HepG2 (cell line): ENCODE results near the gene STEAP2. TPM values are rescaled to one million over a fixed set of nuclear protein-coding genes. Genes with fewer than 3 reads are reported as not detected.
A peak's percentile ranks its signal among the peaks of the same experiment; 100 is the strongest.

Source experiments
- AKNA ChIP-seq: sonication (generic); formaldehyde crosslinking; IDR thresholded peaks from 2 replicates; pipeline ENCODE4 v1.4.0; 2020; ENCODE audit warnings: missing genetic modification reagents, borderline replicate concordance
- GFI1 ChIP-seq: sonication (generic); formaldehyde crosslinking; IDR thresholded peaks from 2 replicates; pipeline ENCODE4 v1.5.0; 2020; ENCODE audit warnings: missing genetic modification reagents, mild to moderate bottlenecking, borderline replicate concordance
- KAT8 ChIP-seq: IDR thresholded peaks from 2 replicates; pipeline ENCODE4 v1.6.1; 2016; ENCODE audit warnings: missing genetic modification reagents, missing compliant biosample characterization
- PHB2 ChIP-seq: fragments of 450-650 bp; IDR thresholded peaks from 2 replicates; pipeline ENCODE4 v1.6.1; 2018; ENCODE audit not compliant: partially characterized antibody
- POGK ChIP-seq: sonication (generic); formaldehyde crosslinking; conservative IDR thresholded peaks from 2 replicates; pipeline ENCODE4 v1.8.0; 2022; ENCODE audit warnings: mild to moderate bottlenecking, moderate library complexity, missing genetic modification reagents
- PRPF4 ChIP-seq: fragments of 200-400 bp; formaldehyde crosslinking; IDR thresholded peaks from 2 replicates; pipeline ENCODE4 v1.6.1; 2016; ENCODE audit warnings: low read length, low read depth; ENCODE audit not compliant: poor library complexity, severe bottlenecking
- RAD21 ChIP-seq: fragments of 450-650 bp; formaldehyde crosslinking; IDR thresholded peaks from 2 replicates; pipeline ENCODE4 v1.5.0; 2020; ENCODE audit warnings: mild to moderate bottlenecking
- RBM39 ChIP-seq: fragments of 200-400 bp; formaldehyde crosslinking; IDR thresholded peaks from one replicate; pipeline ENCODE4 v1.6.1; 2018; ENCODE audit warnings: antibody characterized with exemption, mild to moderate bottlenecking, low read depth, low read length; ENCODE audit not compliant: poor library complexity, severe bottlenecking
- SPEN ChIP-seq: sonication (generic); formaldehyde crosslinking; IDR thresholded peaks from 2 replicates; pipeline ENCODE4 v1.5.1; 2020; ENCODE audit warnings: low read depth, mild to moderate bottlenecking, missing genetic modification reagents
- ZBTB38 ChIP-seq: sonication (generic); formaldehyde crosslinking; IDR thresholded peaks from 2 replicates; pipeline ENCODE4 v1.5.1; 2020; ENCODE audit warnings: mild to moderate bottlenecking, missing genetic modification reagents
- ZIK1 ChIP-seq: sonication (generic); formaldehyde crosslinking; IDR thresholded peaks from 2 replicates; pipeline ENCODE4 v1.5.0; 2020; ENCODE audit warnings: mild to moderate bottlenecking, low read depth, missing genetic modification reagents, borderline replicate concordance
- ZNF362 ChIP-seq: sonication (generic); formaldehyde crosslinking; IDR thresholded peaks from 2 replicates; pipeline ENCODE4 v1.4.0; 2020; ENCODE audit warnings: missing genetic modification reagents, mild to moderate bottlenecking, borderline replicate concordance
- ZNF430 ChIP-seq: sonication (generic); formaldehyde crosslinking; IDR thresholded peaks from 2 replicates; pipeline ENCODE4 v1.9.0; 2021; ENCODE audit warnings: mild to moderate bottlenecking, missing genetic modification reagents
- ZNF446 ChIP-seq: sonication (generic); formaldehyde crosslinking; IDR thresholded peaks from 2 replicates; pipeline ENCODE4 v1.5.0; 2020; ENCODE audit warnings: mild to moderate bottlenecking, missing genetic modification reagents
- ZNF512 ChIP-seq: sonication (generic); formaldehyde crosslinking; IDR thresholded peaks from 2 replicates; pipeline ENCODE4 v1.4.0; 2020; ENCODE audit warnings: mild to moderate bottlenecking, missing genetic modification reagents
- ZNF652 ChIP-seq: IDR thresholded peaks from 2 replicates; pipeline ENCODE4 v1.6.1; 2016; ENCODE audit warnings: low read depth, borderline replicate concordance
- ZNF773 ChIP-seq: sonication (generic); formaldehyde crosslinking; IDR thresholded peaks from 2 replicates; pipeline ENCODE4 v1.4.0; 2020; ENCODE audit warnings: missing genetic modification reagents, borderline replicate concordance
- polyA plus RNA-seq, 8 experiments: library from polyadenylated mRNA; depleted of rRNA in 3 of 8; stranded (reverse) in 7 of 8; unstranded in 1 of 8; fragments of >200 nt; fragmentation: Illumina TruSeq in 4 of 8; extraction: Trizol in 4 of 8; gene quantifications; 2 replicates each; pipeline versions ENCODE4 v1.2.1 to v1.2.3, GENCODE V29; 2011 to 2016; ENCODE audit warnings: low read depth in 4 of 8, missing spikeins in 1 of 8, mixed read lengths in 1 of 8; ENCODE audit not compliant: insufficient read depth in 1 of 8
- total RNA-seq, 5 experiments: library from RNA; depleted of rRNA; stranded (reverse); fragments of >200 nt; fragmentation: Illumina TruSeq; extraction: Trizol; gene quantifications; 2 replicates each; pipeline ENCODE4 v1.2.3, GENCODE V29; 2016; ENCODE audit warnings: low read depth in 1 of 5

The STEAP2 gene
- total and polyA plus RNA-seq, 2 of the 13 experiments (the other 11 are each of a cell fraction or from before 2014, with no cell fraction given), result 4.3 to 4.4 TPM

- TF ChIP-seq ZNF446 (CRISPR knock-in tag), result peak; percentile 53; the same call in 1 of the 2 replicates
- peak; percentile 65; the same call in 1 of the 2 replicates for TF ChIP-seq ZNF512 (CRISPR knock-in tag)
- peak; percentile 64 for TF ChIP-seq SPEN
- peak; percentile 67; the same call in 1 of the 2 replicates for TF ChIP-seq ZBTB38 (CRISPR knock-in tag)
- no peak for TF ChIP-seq ZNF652 (CRISPR knock-in tag)
- TF ChIP-seq GFI1 (CRISPR knock-in tag), result peak; percentile 78; the same call in 1 of the 2 replicates
- peak; percentile 52 for TF ChIP-seq RBM39
- no peak for TF ChIP-seq PRPF4
- TF ChIP-seq KAT8 (CRISPR knock-in tag), result peak; percentile 46; the same call in 1 of the 2 replicates
- TF ChIP-seq ZIK1 (CRISPR knock-in tag), result peak; percentile 76
- peak; percentile 53; the same call in 1 of the 2 replicates for TF ChIP-seq AKNA
- TF ChIP-seq ZNF362 (CRISPR knock-in tag), result peak; percentile 57
- no peak for TF ChIP-seq PHB2
- no peak for TF ChIP-seq ZNF773 (CRISPR knock-in tag)
- peak; percentile 79 for TF ChIP-seq RAD21 (CRISPR knock-in tag)
- TF ChIP-seq ZNF430, result peak; percentile 80
- peak; percentile 98 for TF ChIP-seq POGK (CRISPR knock-in tag)
Observed at GRCh38 chr7:90211391-90212148, at the start of gene STEAP2 (continued).
